Activated CD4-positive, alpha-beta T cell treated with anti-CD3 and anti-CD28 coated beads, Interleukin-2, amount 10 ng/mL, durations not matched to agents 24 days and 14 days (primary cell): ENCODE data around the gene E2F4. TPM values are rescaled to one million over a fixed set of nuclear protein-coding genes. Genes with fewer than 3 reads are reported as not detected.

Experiments
- DNase-seq: peaks from one replicate; pipeline ENCODE4 v3.0.0; 2022
- H3K27ac Mint-ChIP-seq: one replicate; pipeline ENCODE4 v1.8.0; 2022; ENCODE audit warnings: mild to moderate bottlenecking, mixed read lengths
- H3K27me3 Mint-ChIP-seq: one replicate; pipeline ENCODE4 v1.8.0; 2022; ENCODE audit warnings: mixed read lengths
- H3K36me3 Mint-ChIP-seq: one replicate; pipeline ENCODE4 v1.8.0; 2022; ENCODE audit warnings: low read depth, mild to moderate bottlenecking, mixed read lengths
- H3K4me1 Mint-ChIP-seq: one replicate; pipeline ENCODE4 v1.8.0; 2021; ENCODE audit warnings: mixed read lengths
- H3K4me3 Mint-ChIP-seq: one replicate; pipeline ENCODE4 v1.8.0; 2022; ENCODE audit warnings: mild to moderate bottlenecking, moderate library complexity, mixed read lengths
- H3K9me3 Mint-ChIP-seq: one replicate; pipeline ENCODE4 v1.8.0; 2021; ENCODE audit warnings: mixed read lengths
- intact Hi-C: fragments of 100-400 bp; cut with micrococcal nuclease; formaldehyde crosslinking; loops from one replicate; pipeline ENCODE4 v1.15.1; 2023
- total RNA-seq: library from RNA; stranded (reverse); gene quantifications from 2 replicates; pipeline ENCODE4 v1.2.3, GENCODE V29; 2022

Gene E2F4
- total RNA-seq, 1 donor from 2014 or later, result 166 TPM

GRCh38 chr16:67173808-67174705 lies 17.9 kb upstream of the E2F4 start:
- peak; percentile 94 for DNase-seq
- Mint-ChIP-seq H3K4me3 (peak overlapping the region; percentile 94), H3K27ac (peak overlapping the region; percentile 88), H3K9me3 (no peaks in the 10 kb centered on the region), H3K4me1 (peaks cover 62% of the 10 kb centered on the region), H3K27me3 (no peaks in the 10 kb centered on the region), H3K36me3 (peaks cover 21% of the 10 kb centered on the region)
- intact Hi-C loops, result loop anchor here (1.0 to 2.0 kb wide), 2 partner anchors 9 to 13 kb away; partner anchors contain the start of gene MATCAP1

GRCh38 chr16:67174706-67175231 lies 17.2 kb upstream of the E2F4 start:
- no peak overlapping the region for H3K27ac Mint-ChIP-seq
- H3K9me3 Mint-ChIP-seq, result no peaks in the 10 kb centered on the region
- intact Hi-C loops, result loop anchor here (1.0 to 2.0 kb wide), 2 partner anchors 9 to 14 kb away; partner anchors contain the start of gene MATCAP1
- DNase-seq, result no peak
- peaks cover 63% of the 10 kb centered on the region for H3K4me1 Mint-ChIP-seq
- H3K4me3 Mint-ChIP-seq, result peak overlapping the region; percentile 94
- peaks cover 22% of the 10 kb centered on the region for H3K36me3 Mint-ChIP-seq
- H3K27me3 Mint-ChIP-seq, result no peaks in the 10 kb centered on the region

- intact Hi-C loops, result no loop called here
- Mint-ChIP-seq H3K9me3 (no peaks in the 10 kb centered on the region), H3K4me3 (peak overlapping the region; percentile 74), H3K27ac (no peak overlapping the region), H3K4me1 (peaks cover 50% of the 10 kb centered on the region), H3K36me3 (peaks cover 22% of the 10 kb centered on the region), H3K27me3 (no peaks in the 10 kb centered on the region)
- DNase-seq, result no peak
These were observed 15.3 kb upstream of the E2F4 start for GRCh38 chr16:67176662-67177061.

- intact Hi-C loops, result no loop called here
- no peak overlapping the region for H3K27ac Mint-ChIP-seq
- H3K36me3 Mint-ChIP-seq, result peaks cover 21% of the 10 kb centered on the region
- H3K9me3 Mint-ChIP-seq, result no peaks in the 10 kb centered on the region
- peak overlapping the region; percentile 74 for H3K4me3 Mint-ChIP-seq
- no peaks in the 10 kb centered on the region for H3K27me3 Mint-ChIP-seq
- DNase-seq, result peak; percentile 90
- H3K4me1 Mint-ChIP-seq, result peaks cover 43% of the 10 kb centered on the region
These were observed 13.9 kb upstream of the E2F4 start for GRCh38 chr16:67177743-67178699.

GRCh38 chr16:67179421-67180080 lies 12.4 kb upstream of the E2F4 start:
- peaks cover 34% of the 10 kb centered on the region for H3K4me1 Mint-ChIP-seq
- no peaks in the 10 kb centered on the region for H3K27me3 Mint-ChIP-seq
- peaks cover 18% of the 10 kb centered on the region for H3K36me3 Mint-ChIP-seq
- peak; percentile 75 for DNase-seq
- peak overlapping the region; percentile 74 for H3K4me3 Mint-ChIP-seq
- intact Hi-C loops, result no loop called here
- no peak overlapping the region for H3K27ac Mint-ChIP-seq
- no peaks in the 10 kb centered on the region for H3K9me3 Mint-ChIP-seq

- Mint-ChIP-seq H3K27ac (no peak overlapping the region), H3K27me3 (peaks cover 2% of the 10 kb centered on the region), H3K9me3 (no peaks in the 10 kb centered on the region), H3K36me3 (peaks cover 18% of the 10 kb centered on the region), H3K4me3 (no peak overlapping the region), H3K4me1 (peaks cover 35% of the 10 kb centered on the region)
- intact Hi-C loops, result no loop called here
- no peak for DNase-seq
These were observed 11.8 kb upstream of the E2F4 start for GRCh38 chr16:67180166-67180565.

- Mint-ChIP-seq H3K4me1 (peaks cover 34% of the 10 kb centered on the region), H3K9me3 (no peaks in the 10 kb centered on the region), H3K27ac (no peak overlapping the region), H3K4me3 (no peak overlapping the region), H3K27me3 (peaks cover 8% of the 10 kb centered on the region), H3K36me3 (peaks cover 11% of the 10 kb centered on the region)
- no peak for DNase-seq
- intact Hi-C loops, result no loop called here
These were observed 10.6 kb upstream of the E2F4 start for GRCh38 chr16:67181346-67181745.

GRCh38 chr16:67182288-67182687 lies 9.7 kb upstream of the E2F4 start:
- Mint-ChIP-seq H3K27me3 (peaks cover 8% of the 10 kb centered on the region), H3K4me1 (peaks cover 30% of the 10 kb centered on the region), H3K4me3 (no peak overlapping the region), H3K27ac (no peak overlapping the region), H3K9me3 (no peaks in the 10 kb centered on the region), H3K36me3 (peaks cover 6% of the 10 kb centered on the region)
- no peak for DNase-seq
- intact Hi-C loops, result loop anchor here (2.0 kb wide), 1 partner anchor 65 kb away; the partner anchor contains the start of gene FHOD1

- peaks cover 22% of the 10 kb centered on the region for H3K4me1 Mint-ChIP-seq
- H3K4me3 Mint-ChIP-seq, result no peak overlapping the region
- no peaks in the 10 kb centered on the region for H3K9me3 Mint-ChIP-seq
- H3K27me3 Mint-ChIP-seq, result peaks cover 8% of the 10 kb centered on the region
- H3K36me3 Mint-ChIP-seq, result peaks cover 3% of the 10 kb centered on the region
- intact Hi-C loops, result loop anchor here (1.0 to 2.0 kb wide), 5 partner anchors 9 to 64 kb away; partner anchors contain the start of genes E2F4, FHOD1 and NOL3
- H3K27ac Mint-ChIP-seq, result no peak overlapping the region
- DNase-seq, result no peak
These were observed 8.7 kb upstream of the E2F4 start for GRCh38 chr16:67183284-67183626.

GRCh38 chr16:67183627-67184452 lies 8.1 kb upstream of the E2F4 start, which contains the start of gene MATCAP1:
MATCAP1 (minus strand) TSS chr16:67183963; CDS start chr16:67180610, 3,353 bp downstream.
- Mint-ChIP-seq H3K36me3 (peaks cover 3% of the 10 kb centered on the region), H3K9me3 (no peaks in the 10 kb centered on the region), H3K4me3 (no peak within 1 kb of the TSS), H3K4me1 (peaks cover 18% of the 10 kb centered on the region), H3K27me3 (peaks cover 8% of the 10 kb centered on the region), H3K27ac (peak within 1 kb of the TSS; percentile 45)
- intact Hi-C loops, result loop anchor here (1.0 to 2.0 kb wide), 5 partner anchors 8 to 63 kb away; partner anchors contain the start of genes E2F4, FHOD1 and NOL3
- DNase-seq, result peak; percentile 98

- Mint-ChIP-seq H3K9me3 (no peaks in the 10 kb centered on the region), H3K27ac (peak overlapping the region; percentile 45), H3K27me3 (peaks cover 8% of the 10 kb centered on the region), H3K4me1 (peaks cover 12% of the 10 kb centered on the region), H3K36me3 (peaks cover 2% of the 10 kb centered on the region), H3K4me3 (no peak overlapping the region)
- intact Hi-C loops, result no loop called here
- DNase-seq, result no peak
These were observed 7.4 kb upstream of the E2F4 start for GRCh38 chr16:67184453-67184994.

- Mint-ChIP-seq H3K27me3 (peaks cover 8% of the 10 kb centered on the region), H3K9me3 (no peaks in the 10 kb centered on the region), H3K4me1 (peaks cover 8% of the 10 kb centered on the region), H3K27ac (peak overlapping the region; percentile 75), H3K36me3 (no peaks in the 10 kb centered on the region), H3K4me3 (no peak overlapping the region)
- intact Hi-C loops, result loop anchor here (1.0 kb wide), 3 partner anchors 167 to 231 kb away; no protein-coding TSS in a partner anchor
- DNase-seq, result peak; percentile 96
These were observed 6.8 kb upstream of the E2F4 start for GRCh38 chr16:67184995-67185650.
